GM12873 (cell line): ENCODE measurements around the gene ADGRD1.

ENCODE experiments used
- CTCF ChIP-seq: IDR thresholded peaks from 2 replicates; pipeline ENCODE4 v1.5.1; 2012; ENCODE audit warnings: low read depth, mild to moderate bottlenecking, moderate library complexity, low read length, control low read depth; ENCODE audit not compliant: insufficient read depth; ENCODE audit errors: missing control alignments

Gene ADGRD1

GRCh38 chr12:130932061-130932930 lies 21.4 kb upstream of the ADGRD1 start:
- no peak for TF ChIP-seq CTCF

GRCh38 chr12:130933269-130933995 lies 20.3 kb upstream of the ADGRD1 start:
- TF ChIP-seq CTCF, result no peak

- TF ChIP-seq CTCF, result no peak
Observed at GRCh38 chr12:130934753-130935152, 19.0 kb upstream of the ADGRD1 start.

GRCh38 chr12:130936561-130936960 lies 17.1 kb upstream of the ADGRD1 start:
- TF ChIP-seq CTCF, result no peak

- no peak for TF ChIP-seq CTCF
Observed at GRCh38 chr12:130937063-130937462, 16.6 kb upstream of the ADGRD1 start.

GRCh38 chr12:130938186-130938585 lies 15.5 kb upstream of the ADGRD1 start:
- TF ChIP-seq CTCF, result no peak

GRCh38 chr12:130944878-130945277 lies 8.8 kb upstream of the ADGRD1 start:
- TF ChIP-seq CTCF, result no peak
